Activated CD4-positive, alpha-beta T cell treated with anti-CD3 and anti-CD28 coated beads, Interleukin-2, amount 10 ng/mL, durations not matched to agents 7 days and 5 days (primary cell): ENCODE data around the gene PRDM15. TPM values are rescaled to one million over a fixed set of nuclear protein-coding genes. Genes with fewer than 3 reads are reported as not detected.
"Not testable (repeated sequence)": the region's sequence is repeated elsewhere in the genome, so short reads cannot be mapped to it uniquely, and the experiment has no call there.

ENCODE experiments used
- CTCF ChIA-PET: fragments of 350-600 bp; sonication (Branson Sonifier 250); formaldehyde crosslinking; loops from one replicate; lab custom pipeline; 2021; ENCODE audit warnings: antibody characterized with exemption; lab: Charles Lee
- POLR2A ChIA-PET: fragments of 350-600 bp; sonication (Branson Sonifier 250); formaldehyde crosslinking; loops from one replicate; lab custom pipeline; 2021; ENCODE audit warnings: antibody characterized with exemption; lab: Charles Lee
- DNase-seq: peaks from one replicate; pipeline ENCODE4 v3.0.0-alpha.2; 2020
- H3K27ac Mint-ChIP-seq: one replicate; pipeline ENCODE4 v1.8.0; 2021; ENCODE audit warnings: mild to moderate bottlenecking, moderate library complexity, mixed read lengths
- H3K27me3 Mint-ChIP-seq: one replicate; pipeline ENCODE4 v1.8.0; 2021; ENCODE audit warnings: mixed read lengths
- H3K36me3 Mint-ChIP-seq: one replicate; pipeline ENCODE4 v1.8.0; 2021; ENCODE audit warnings: low read depth, mixed read lengths
- H3K4me1 Mint-ChIP-seq: one replicate; pipeline ENCODE4 v1.8.0; 2021; ENCODE audit warnings: mixed read lengths
- H3K4me3 Mint-ChIP-seq: one replicate; pipeline ENCODE4 v1.8.0; 2021; ENCODE audit warnings: mild to moderate bottlenecking, moderate library complexity, mixed read lengths
- H3K9me3 Mint-ChIP-seq: one replicate; pipeline ENCODE4 v1.8.0; 2021; ENCODE audit warnings: mixed read lengths
- total RNA-seq, 2 experiments: library from RNA; stranded (reverse); gene quantifications; one replicate each; pipeline ENCODE4 v1.2.3, GENCODE V29; 2021

PRDM15 gene
- total RNA-seq, 2 experiments from 2014 or later: 10.0 to 10.3 TPM

GRCh38 chr21:41785262-41785661, 93.9 kb downstream of the PRDM15 start:
- DNase-seq, H3K27ac Mint-ChIP-seq, H3K36me3 Mint-ChIP-seq, H3K9me3 Mint-ChIP-seq, H3K4me1 Mint-ChIP-seq, POLR2A ChIA-PET, H3K4me3 Mint-ChIP-seq: not testable (repeated sequence)
- peaks cover 52% of the 10 kb centered on the region for H3K27me3 Mint-ChIP-seq
- CTCF ChIA-PET: interaction anchor here (1.0 kb wide), 1 partner anchor 9 kb away, joined by 4 read pairs; no protein-coding TSS in a partner anchor

GRCh38 chr21:41784456-41785102, 94.6 kb downstream of the PRDM15 start:
- POLR2A ChIA-PET: no interaction called here
- no peak for DNase-seq
- Mint-ChIP-seq H3K27ac (no peak overlapping the region), H3K4me1 (peaks cover 8% of the 10 kb centered on the region), H3K9me3 (no peaks in the 10 kb centered on the region), H3K27me3 (peaks cover 52% of the 10 kb centered on the region), H3K4me3 (no peak overlapping the region), H3K36me3 (no peaks in the 10 kb centered on the region)
- CTCF ChIA-PET: interaction anchor here (1.0 kb wide), 1 partner anchor 16 kb away, joined by 3 read pairs; no protein-coding TSS in a partner anchor

- ChIA-PET POLR2A (no interaction called here), CTCF (interaction anchor here (1.0 kb wide), 1 partner anchor 15 kb away, joined by 3 read pairs; no protein-coding TSS in a partner anchor)
- Mint-ChIP-seq H3K27ac (no peak overlapping the region), H3K9me3 (no peaks in the 10 kb centered on the region), H3K27me3 (peaks cover 53% of the 10 kb centered on the region), H3K4me1 (peaks cover 10% of the 10 kb centered on the region), H3K36me3 (no peaks in the 10 kb centered on the region), H3K4me3 (no peak overlapping the region)
- DNase-seq: peak; percentile 34
These were observed 95.5 kb downstream of the PRDM15 start for GRCh38 chr21:41783476-41784180.

- CTCF ChIA-PET: interaction anchor here (0.6 kb wide), 1 partner anchor 148 kb away, joined by 3 read pairs; no protein-coding TSS in a partner anchor
- Mint-ChIP-seq H3K4me1 (peaks cover 10% of the 10 kb centered on the region), H3K27ac (no peak overlapping the region), H3K9me3 (no peaks in the 10 kb centered on the region), H3K4me3 (no peak overlapping the region), H3K27me3 (peaks cover 53% of the 10 kb centered on the region), H3K36me3 (no peaks in the 10 kb centered on the region)
- POLR2A ChIA-PET: no interaction called here
- no peak for DNase-seq
These were observed 98.1 kb downstream of the PRDM15 start for GRCh38 chr21:41781050-41781410.

GRCh38 chr21:41780337-41781049, 98.7 kb downstream of the PRDM15 start:
- no peaks in the 10 kb centered on the region for H3K9me3 Mint-ChIP-seq
- H3K4me1 Mint-ChIP-seq: peaks cover 10% of the 10 kb centered on the region
- POLR2A ChIA-PET: no interaction called here
- H3K27me3 Mint-ChIP-seq: peaks cover 58% of the 10 kb centered on the region
- no peak for DNase-seq
- H3K4me3 Mint-ChIP-seq: no peak overlapping the region
- H3K36me3 Mint-ChIP-seq: no peaks in the 10 kb centered on the region
- H3K27ac Mint-ChIP-seq: no peak overlapping the region
- CTCF ChIA-PET: interaction anchor here (0.6 kb wide), 1 partner anchor 149 kb away, joined by 3 read pairs; no protein-coding TSS in a partner anchor

GRCh38 chr21:41779659-41780058, 99.5 kb downstream of the PRDM15 start:
- CTCF ChIA-PET: no interaction called here
- H3K36me3 Mint-ChIP-seq: no peaks in the 10 kb centered on the region
- no peak for DNase-seq
- peaks cover 65% of the 10 kb centered on the region for H3K27me3 Mint-ChIP-seq
- H3K9me3 Mint-ChIP-seq: no peaks in the 10 kb centered on the region
- POLR2A ChIA-PET: no interaction called here
- peaks cover 10% of the 10 kb centered on the region for H3K4me1 Mint-ChIP-seq
- H3K27ac Mint-ChIP-seq: no peak overlapping the region
- no peak overlapping the region for H3K4me3 Mint-ChIP-seq

GRCh38 chr21:41778930-41779600, 100.1 kb downstream of the PRDM15 start:
- Mint-ChIP-seq H3K4me1 (peaks cover 10% of the 10 kb centered on the region), H3K27ac (no peak overlapping the region), H3K4me3 (no peak overlapping the region), H3K27me3 (peaks cover 69% of the 10 kb centered on the region), H3K36me3 (no peaks in the 10 kb centered on the region), H3K9me3 (no peaks in the 10 kb centered on the region)
- POLR2A ChIA-PET: no interaction called here
- no peak for DNase-seq
- CTCF ChIA-PET: interaction anchor here (1.0 kb wide), 1 partner anchor 9 kb away, joined by 3 read pairs; no protein-coding TSS in a partner anchor

- no peak for DNase-seq
- Mint-ChIP-seq H3K36me3 (no peaks in the 10 kb centered on the region), H3K27ac (no peak overlapping the region), H3K4me1 (peaks cover 1% of the 10 kb centered on the region), H3K27me3 (peaks cover 65% of the 10 kb centered on the region), H3K4me3 (no peak overlapping the region), H3K9me3 (no peaks in the 10 kb centered on the region)
- ChIA-PET POLR2A (no interaction called here), CTCF (interaction anchor here (1.0 kb wide), 1 partner anchor 8 kb away, joined by 3 read pairs; no protein-coding TSS in a partner anchor)
These were observed 101.0 kb downstream of the PRDM15 start for GRCh38 chr21:41777951-41778815.

- DNase-seq: no peak
- no peaks in the 10 kb centered on the region for H3K9me3 Mint-ChIP-seq
- POLR2A ChIA-PET: interaction anchor here (0.6 kb wide), 1 partner anchor 462 kb away, joined by 4 read pairs; no protein-coding TSS in a partner anchor
- peaks cover 63% of the 10 kb centered on the region for H3K27me3 Mint-ChIP-seq
- peaks cover 1% of the 10 kb centered on the region for H3K4me1 Mint-ChIP-seq
- H3K27ac Mint-ChIP-seq: no peak overlapping the region
- no peak overlapping the region for H3K4me3 Mint-ChIP-seq
- CTCF ChIA-PET: interaction anchor here (0.8 to 1.2 kb wide), 3 partner anchors 9 to 494 kb away, joined by 3 to 4 read pairs (median 4); no protein-coding TSS in a partner anchor
- H3K36me3 Mint-ChIP-seq: no peaks in the 10 kb centered on the region
These were observed 102.4 kb downstream of the PRDM15 start for GRCh38 chr21:41776778-41777177.

- H3K4me3 Mint-ChIP-seq: no peak overlapping the region
- no peak for DNase-seq
- H3K27ac Mint-ChIP-seq: no peak overlapping the region
- no peaks in the 10 kb centered on the region for H3K9me3 Mint-ChIP-seq
- CTCF ChIA-PET: no interaction called here
- H3K36me3 Mint-ChIP-seq: no peaks in the 10 kb centered on the region
- POLR2A ChIA-PET: no interaction called here
- H3K27me3 Mint-ChIP-seq: peaks cover 60% of the 10 kb centered on the region
- H3K4me1 Mint-ChIP-seq: peaks cover 1% of the 10 kb centered on the region
These were observed 104.0 kb downstream of the PRDM15 start for GRCh38 chr21:41775149-41775472.

- POLR2A ChIA-PET: no interaction called here
- peaks cover 62% of the 10 kb centered on the region for H3K27me3 Mint-ChIP-seq
- CTCF ChIA-PET: no interaction called here
- H3K27ac Mint-ChIP-seq: no peak overlapping the region
- DNase-seq: no peak
- H3K4me3 Mint-ChIP-seq: no peak overlapping the region
- peaks cover 1% of the 10 kb centered on the region for H3K4me1 Mint-ChIP-seq
- no peaks in the 10 kb centered on the region for H3K36me3 Mint-ChIP-seq
- H3K9me3 Mint-ChIP-seq: no peaks in the 10 kb centered on the region
These were observed 104.5 kb downstream of the PRDM15 start for GRCh38 chr21:41774467-41775148.
